Activated B cell treated with CpG ODN at 0.5 μM for 24 hours (primary cell): ENCODE data around the gene FOXI3. TPM values are rescaled to one million over a fixed set of nuclear protein-coding genes. Genes with fewer than 3 reads are reported as not detected.
"Not testable (repeated sequence)": the region's sequence is repeated elsewhere in the genome, so short reads cannot be mapped to it uniquely, and the experiment has no call there.

Experiments used
- ATAC-seq: fragments of 200-7000 bp; cut with Tn5 transposase; one replicate; pipeline ENCODE4 v1.10.0; 2021; ENCODE audit warnings: low read depth, mild to moderate bottlenecking, moderate library complexity
- CTCF ChIA-PET: fragments of 350-600 bp; sonication (Branson Sonifier 250); formaldehyde crosslinking; loops from one replicate; lab custom pipeline; 2021; ENCODE audit warnings: antibody characterized with exemption; lab: Charles Lee
- POLR2A ChIA-PET: fragments of 350-600 bp; sonication (Branson Sonifier 250); formaldehyde crosslinking; loops from one replicate; lab custom pipeline; 2021; ENCODE audit warnings: antibody characterized with exemption; lab: Charles Lee
- DNase-seq: peaks from one replicate; pipeline ENCODE4 v3.0.0; 2022
- H3K27ac Mint-ChIP-seq: one replicate; pipeline ENCODE4 v1.8.0; 2020; ENCODE audit warnings: mixed read lengths
- H3K27me3 Mint-ChIP-seq: one replicate; pipeline ENCODE4 v1.8.0; 2021; ENCODE audit warnings: mixed read lengths
- H3K36me3 Mint-ChIP-seq: one replicate; pipeline ENCODE4 v1.8.0; 2021; ENCODE audit warnings: low read depth, mixed read lengths
- H3K4me1 Mint-ChIP-seq: one replicate; pipeline ENCODE4 v1.8.0; 2021; ENCODE audit warnings: mixed read lengths
- H3K4me3 Mint-ChIP-seq: one replicate; pipeline ENCODE4 v1.8.0; 2020; ENCODE audit warnings: mild to moderate bottlenecking, mixed read lengths
- H3K9me3 Mint-ChIP-seq: one replicate; pipeline ENCODE4 v1.8.0; 2020; ENCODE audit warnings: mixed read lengths
- CTCF ChIP-seq: fragments of 200-600 bp; IDR thresholded peaks from one replicate; pipeline ENCODE4 v1.8.0; 2022; ENCODE audit warnings: antibody characterized with exemption, mild to moderate bottlenecking
- intact Hi-C: fragments of 100-400 bp; cut with micrococcal nuclease; formaldehyde crosslinking; loops from one replicate; pipeline ENCODE4 v1.15.1; 2024
- total RNA-seq: library from RNA; stranded (reverse); gene quantifications from 2 replicates; pipeline ENCODE4 v1.2.3, GENCODE V29; 2022

FOXI3 gene
- total RNA-seq, 1 donor from 2014 or later, result not detected

GRCh38 chr2:88442061-88442460 is 10.4 kb downstream of the FOXI3 start:
- Mint-ChIP-seq H3K27me3 (peaks cover 30% of the 10 kb centered on the region), H3K4me3 (no peak overlapping the region), H3K9me3 (no peaks in the 10 kb centered on the region), H3K4me1 (no peaks in the 10 kb centered on the region), H3K36me3 (no peaks in the 10 kb centered on the region), H3K27ac (no peak overlapping the region)
- ChIA-PET POLR2A (no interaction called here), CTCF (no interaction called here)
- DNase-seq, result no peak
- intact Hi-C loops, result no loop called here
- no peak for ATAC-seq
- TF ChIP-seq CTCF, result no peak

GRCh38 chr2:88437010-88437409 is 15.5 kb downstream of the FOXI3 start:
- intact Hi-C loops, result no loop called here

GRCh38 chr2:88429929-88430328 is 22.6 kb downstream of the FOXI3 start:
- DNase-seq, result no peak
- no peaks in the 10 kb centered on the region for H3K27me3 Mint-ChIP-seq
- intact Hi-C loops, result no loop called here

More at GRCh38 chr2:88437010-88437409, 15.5 kb downstream of the FOXI3 start:
- Mint-ChIP-seq H3K27ac (no peak overlapping the region), H3K4me3 (no peak overlapping the region), H3K9me3 (peaks cover 2% of the 10 kb centered on the region), H3K4me1 (no peaks in the 10 kb centered on the region), H3K36me3 (no peaks in the 10 kb centered on the region), H3K27me3 (peaks cover 26% of the 10 kb centered on the region)
- DNase-seq (no peak), ATAC-seq (no peak)
- ChIA-PET POLR2A (interaction anchor here (0.6 kb wide), 1 partner anchor 208 kb away, joined by 3 read pairs; no protein-coding TSS in a partner anchor), CTCF (no interaction called here)
- no peak for TF ChIP-seq CTCF

GRCh38 chr2:88423733-88424132 is 28.8 kb downstream of the FOXI3 start:
- Mint-ChIP-seq H3K36me3 (no peaks in the 10 kb centered on the region), H3K9me3 (peaks cover 4% of the 10 kb centered on the region), H3K4me3 (no peak overlapping the region), H3K27me3 (peaks cover 6% of the 10 kb centered on the region), H3K4me1 (no peaks in the 10 kb centered on the region), H3K27ac (no peak overlapping the region)
- intact Hi-C loops, result no loop called here
- POLR2A ChIA-PET, result no interaction called here
- CTCF ChIA-PET, result no interaction called here
- ATAC-seq (no peak), DNase-seq (no peak)
- TF ChIP-seq CTCF, result no peak

More at GRCh38 chr2:88429929-88430328, 22.6 kb downstream of the FOXI3 start:
- H3K4me1 Mint-ChIP-seq, result no peaks in the 10 kb centered on the region
- no peak for ATAC-seq
- POLR2A ChIA-PET, result no interaction called here
- no peaks in the 10 kb centered on the region for H3K36me3 Mint-ChIP-seq
- H3K9me3 Mint-ChIP-seq, result peaks cover 6% of the 10 kb centered on the region
- H3K27ac Mint-ChIP-seq, result no peak overlapping the region
- no peak for TF ChIP-seq CTCF
- H3K4me3 Mint-ChIP-seq, result no peak overlapping the region
- CTCF ChIA-PET, result no interaction called here

GRCh38 chr2:88419051-88419450 is 33.4 kb downstream of the FOXI3 start:
- H3K27ac Mint-ChIP-seq, ATAC-seq, CTCF ChIA-PET, H3K9me3 Mint-ChIP-seq, POLR2A ChIA-PET, intact Hi-C loops, H3K36me3 Mint-ChIP-seq, H3K4me3 Mint-ChIP-seq, DNase-seq, H3K4me1 Mint-ChIP-seq: not testable (repeated sequence)
- peaks cover 15% of the 10 kb centered on the region for H3K27me3 Mint-ChIP-seq

GRCh38 chr2:88416016-88416663 is 36.4 kb downstream of the FOXI3 start:
- Mint-ChIP-seq H3K27ac (no peak overlapping the region), H3K4me3 (no peak overlapping the region), H3K4me1 (no peaks in the 10 kb centered on the region), H3K27me3 (peaks cover 12% of the 10 kb centered on the region), H3K36me3 (no peaks in the 10 kb centered on the region), H3K9me3 (no peaks in the 10 kb centered on the region)
- CTCF ChIA-PET, result no interaction called here
- no peak for TF ChIP-seq CTCF
- ATAC-seq (no peak), DNase-seq (no peak)
- intact Hi-C loops, result no loop called here
- POLR2A ChIA-PET, result no interaction called here

GRCh38 chr2:88408870-88409269 is 43.6 kb downstream of the FOXI3 start:
- H3K27me3 Mint-ChIP-seq, CTCF ChIA-PET, intact Hi-C loops, H3K4me1 Mint-ChIP-seq, H3K4me3 Mint-ChIP-seq, ATAC-seq, H3K9me3 Mint-ChIP-seq, DNase-seq, POLR2A ChIA-PET, H3K36me3 Mint-ChIP-seq, H3K27ac Mint-ChIP-seq: not testable (repeated sequence)
